Coronary artery (tissue), 2 donors: Measurements from ENCODE around the gene TSPAN1.

Experiments used
- DNase-seq: peaks from one replicate; pipeline ENCODE4 v3.0.0-alpha.2; 2017; ENCODE audit warnings: low spot score
- H3K27ac ChIP-seq, 2 donors: fragments of 200-600 bp; sonication (generic); one replicate each; pipeline ENCODE4 v1.5.1; 2016 to 2019
- H3K4me3 ChIP-seq: fragments of 200-600 bp; sonication (generic); 2 replicates; pipeline ENCODE4 v1.5.1; 2016; ENCODE audit warnings: mild to moderate bottlenecking, moderate library complexity
- CTCF ChIP-seq: fragments of 200-600 bp; sonication (generic); IDR thresholded peaks from one replicate; pipeline ENCODE4 v1.5.1; 2019; ENCODE audit warnings: antibody characterized with exemption

Gene TSPAN1

GRCh38 chr1:46188295-46189030, 13.6 kb downstream of the TSPAN1 start:
- no peak for TF ChIP-seq CTCF
- H3K4me3 ChIP-seq, result no peak overlapping the region
- DNase-seq, result no peak
- H3K27ac ChIP-seq, result peak overlapping the region in 1 of 2 donors; percentile 8

GRCh38 chr1:46190539-46190938, 15.7 kb downstream of the TSPAN1 start:
- Histone ChIP-seq H3K27ac (no peak overlapping the region), H3K4me3 (no peak overlapping the region)
- no peak for TF ChIP-seq CTCF
- no peak for DNase-seq

DNA sequence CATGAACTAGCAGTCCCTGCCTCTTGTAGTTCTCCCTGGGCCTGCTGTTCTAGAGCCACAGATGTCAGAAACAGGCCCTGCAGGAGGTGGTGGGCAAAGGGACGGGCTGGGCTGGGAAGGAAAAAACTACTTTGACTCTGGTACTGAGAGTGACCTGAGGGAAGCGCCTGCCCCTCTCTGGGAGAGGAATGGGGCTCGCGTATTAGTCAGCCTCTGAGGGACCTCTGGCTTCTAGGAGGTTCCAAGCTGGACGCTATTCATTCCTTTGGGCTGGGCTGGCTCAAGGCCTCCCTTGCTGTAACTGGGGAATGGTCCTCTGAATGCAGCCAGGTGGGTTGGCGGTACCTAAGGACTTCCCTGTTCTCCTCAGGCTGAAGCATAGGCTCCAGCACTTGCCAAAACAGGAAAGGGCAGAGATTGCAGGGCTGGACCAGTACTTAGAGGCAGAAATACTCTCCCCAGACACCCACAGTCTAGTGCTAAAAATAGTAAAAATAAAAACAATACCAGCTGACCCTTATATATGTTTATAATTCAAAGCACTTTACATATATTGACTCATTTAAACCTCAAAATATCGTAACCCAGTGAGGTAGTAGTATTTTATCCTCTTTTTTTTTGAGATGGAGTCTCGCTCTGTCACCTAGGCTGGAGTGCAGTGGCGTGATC, 16.3 kb downstream of the TSPAN1 start:
- DNase-seq, result no peak
- H3K27ac ChIP-seq, result peak overlapping the region in 1 of 2 donors; percentile 7
- H3K4me3 ChIP-seq, result no peak overlapping the region
- no peak for TF ChIP-seq CTCF

DNA sequence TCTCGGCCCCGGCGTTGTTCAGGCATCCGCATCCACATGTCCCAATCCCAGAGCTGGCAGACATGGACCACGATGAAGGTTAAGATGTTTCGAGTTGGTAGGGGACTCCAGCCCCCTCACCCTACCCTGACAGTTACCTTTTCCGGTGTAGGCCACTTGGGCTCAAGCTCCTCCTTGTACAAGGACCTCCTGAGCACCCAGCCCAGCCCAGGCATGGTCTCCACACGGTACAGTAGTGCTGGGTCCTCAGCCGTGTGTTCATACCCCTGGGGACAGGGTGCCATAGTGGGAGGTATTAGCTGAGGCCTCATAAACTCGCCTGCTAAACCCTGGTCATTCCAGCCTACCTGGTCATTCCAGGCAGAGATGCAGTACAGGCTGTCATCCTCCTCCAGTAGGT, 17.3 kb downstream of the TSPAN1 start:
- no peak for TF ChIP-seq CTCF
- Histone ChIP-seq H3K4me3 (no peak overlapping the region), H3K27ac (no peak overlapping the region)
- no peak for DNase-seq

DNA sequence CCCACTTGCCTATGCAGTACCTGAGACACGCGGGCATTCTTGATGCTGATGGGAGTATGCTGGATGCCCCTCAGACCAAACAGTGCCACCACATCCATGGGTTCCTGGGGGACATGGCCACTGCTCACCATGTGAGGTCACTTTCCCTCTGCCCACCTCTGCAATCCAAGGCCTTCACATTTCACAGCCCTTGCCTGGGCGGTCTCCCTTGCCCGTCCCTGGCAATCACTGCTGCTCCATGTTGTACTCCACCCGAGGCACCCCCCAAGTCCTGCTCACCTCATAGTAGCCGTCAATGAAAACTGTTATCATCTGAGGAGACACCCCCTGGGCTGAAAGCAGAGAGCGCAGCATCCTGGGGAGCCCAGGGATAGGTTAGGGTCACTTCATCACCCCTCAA, 18.4 kb downstream of the TSPAN1 start:
- DNase-seq, result no peak
- no peak overlapping the region for H3K27ac ChIP-seq
- no peak for TF ChIP-seq CTCF
- no peak overlapping the region for H3K4me3 ChIP-seq

DNA sequence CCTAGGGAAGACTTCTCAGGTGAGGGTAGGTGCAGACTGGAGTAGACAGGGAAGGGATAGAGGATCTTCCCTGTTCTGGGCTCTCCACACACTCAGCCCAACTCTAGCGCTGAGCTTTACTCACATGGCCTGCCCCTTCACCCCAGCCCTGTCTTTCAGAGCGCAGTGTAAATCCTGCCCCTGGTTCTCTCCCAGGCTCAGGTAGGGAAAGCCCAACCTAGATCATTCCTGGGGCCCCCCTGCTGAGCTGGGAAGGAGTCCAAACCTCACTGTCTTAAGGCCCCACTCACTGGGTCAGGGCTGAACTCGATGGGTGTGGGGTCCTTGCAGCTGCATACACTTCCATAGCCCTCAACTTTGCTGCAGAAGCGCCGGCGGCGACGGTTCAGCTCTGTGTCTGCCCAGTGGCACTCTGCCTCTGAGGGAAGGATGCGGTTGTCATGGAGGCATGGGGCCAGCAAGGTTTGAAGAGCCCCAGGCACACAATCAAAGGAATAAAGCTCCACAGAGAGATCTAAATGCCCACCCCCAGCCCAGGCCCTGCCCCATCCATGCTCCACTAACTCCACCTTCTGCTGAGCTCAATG, 19.2 kb downstream of the TSPAN1 start:
- H3K27ac ChIP-seq, result no peak overlapping the region
- DNase-seq, result no peak
- TF ChIP-seq CTCF, result no peak
- no peak overlapping the region for H3K4me3 ChIP-seq
